WERI-Rb-1 (cell line): ENCODE measurements around the gene MINK1.

Source experiments
- DNase-seq: peaks from one replicate; pipeline ENCODE4 v3.0.0-alpha.2; 2020
- H3K27ac ChIP-seq: fragments of 250-450 bp; sonication (Bioruptor Pico); 2 replicates; pipeline ENCODE4 v1.5.1; 2020; ENCODE audit warnings: mild to moderate bottlenecking, moderate library complexity
- H3K27me3 ChIP-seq: fragments of 250-450 bp; sonication (Bioruptor Pico); 2 replicates; pipeline ENCODE4 v1.5.1; 2021; ENCODE audit warnings: mild to moderate bottlenecking, low read depth, moderate library complexity; ENCODE audit not compliant: insufficient read depth, severe bottlenecking
- H3K36me3 ChIP-seq: fragments of 250-450 bp; sonication (Bioruptor Pico); 2 replicates; pipeline ENCODE4 v1.5.1; 2020; ENCODE audit warnings: mild to moderate bottlenecking, moderate library complexity
- H3K4me3 ChIP-seq: 2 replicates; pipeline ENCODE4 v1.5.1; 2011; ENCODE audit warnings: low read depth, mild to moderate bottlenecking, control low read depth, low read length
- H3K9me3 ChIP-seq: fragments of 250-450 bp; sonication (Bioruptor Pico); 2 replicates; pipeline ENCODE4 v1.5.1; 2021; ENCODE audit warnings: mild to moderate bottlenecking, moderate library complexity; ENCODE audit not compliant: severe bottlenecking
- CTCF ChIP-seq: IDR thresholded peaks from 2 replicates; pipeline ENCODE4 v1.5.1; 2011; ENCODE audit warnings: low read depth, mild to moderate bottlenecking, control low read depth, inconsistent platforms, low read length

Gene MINK1

GRCh38 chr17:4944554-4945175 is 111.5 kb downstream of the MINK1 start:
- Histone ChIP-seq H3K36me3 (peaks cover 65% of the 10 kb centered on the region), H3K27ac (no peak overlapping the region), H3K27me3 (no peaks in the 10 kb centered on the region), H3K9me3 (no peaks in the 10 kb centered on the region), H3K4me3 (no peak overlapping the region)
- TF ChIP-seq CTCF = no peak
- DNase-seq = no peak

DNA sequence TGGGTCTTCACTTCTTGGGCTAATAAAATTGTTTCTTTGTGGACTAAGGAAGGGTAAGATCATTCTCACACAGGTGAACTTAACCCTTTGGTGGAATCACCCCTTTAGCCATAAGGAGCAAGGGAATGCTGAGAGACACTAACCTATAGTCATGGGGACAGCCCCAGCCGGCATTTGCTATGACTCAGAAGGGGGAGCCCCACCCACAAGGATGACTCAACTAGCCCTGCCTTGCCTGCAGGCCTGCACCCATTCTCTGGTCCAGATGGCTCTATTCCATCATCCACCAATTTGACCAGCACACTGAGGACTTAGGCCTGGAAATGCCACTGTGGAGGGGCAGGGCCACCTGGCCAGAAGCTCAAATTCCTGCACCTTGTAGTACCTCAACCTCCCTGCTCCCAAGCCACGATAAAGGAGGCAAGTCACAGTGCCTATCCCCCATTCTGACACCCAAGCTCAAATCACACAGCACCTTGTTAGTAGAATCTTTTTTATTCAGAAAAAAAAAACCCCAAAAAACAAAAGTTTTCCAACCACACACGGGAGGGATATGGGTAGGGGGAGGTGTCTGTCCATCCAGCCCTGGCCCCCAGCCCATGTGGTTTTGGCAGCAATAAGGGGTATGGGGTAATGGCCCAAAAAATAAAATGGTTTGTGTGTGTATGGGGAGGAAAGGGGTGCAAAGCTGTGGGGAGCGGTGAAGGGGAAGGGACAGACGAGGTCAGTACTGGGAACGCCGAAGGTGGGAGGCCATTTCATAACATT is 112.2 kb downstream of the MINK1 start:
- Histone ChIP-seq H3K9me3 (no peaks in the 10 kb centered on the region), H3K4me3 (no peak overlapping the region), H3K27me3 (no peaks in the 10 kb centered on the region), H3K36me3 (peaks cover 65% of the 10 kb centered on the region), H3K27ac (no peak overlapping the region)
- TF ChIP-seq CTCF = no peak
- DNase-seq = peak; percentile 50

DNA sequence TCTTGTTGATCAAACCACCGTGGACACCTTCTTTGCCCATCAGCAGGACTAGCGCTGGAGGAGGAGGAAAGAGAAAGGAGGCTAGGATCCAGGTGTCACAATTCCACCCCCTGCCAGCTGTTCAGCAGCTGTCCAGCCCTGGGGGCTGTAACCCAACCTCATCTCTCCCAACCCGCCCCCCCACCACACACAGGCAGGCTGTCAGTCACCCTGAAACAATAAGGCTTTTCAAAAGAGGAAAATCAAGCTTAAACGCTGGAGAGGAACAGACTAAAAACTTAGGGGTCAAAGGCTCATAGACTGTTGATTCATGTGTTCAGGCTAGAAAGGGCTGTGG is 112.8 kb downstream of the MINK1 start:
- no peak for TF ChIP-seq CTCF

DNA sequence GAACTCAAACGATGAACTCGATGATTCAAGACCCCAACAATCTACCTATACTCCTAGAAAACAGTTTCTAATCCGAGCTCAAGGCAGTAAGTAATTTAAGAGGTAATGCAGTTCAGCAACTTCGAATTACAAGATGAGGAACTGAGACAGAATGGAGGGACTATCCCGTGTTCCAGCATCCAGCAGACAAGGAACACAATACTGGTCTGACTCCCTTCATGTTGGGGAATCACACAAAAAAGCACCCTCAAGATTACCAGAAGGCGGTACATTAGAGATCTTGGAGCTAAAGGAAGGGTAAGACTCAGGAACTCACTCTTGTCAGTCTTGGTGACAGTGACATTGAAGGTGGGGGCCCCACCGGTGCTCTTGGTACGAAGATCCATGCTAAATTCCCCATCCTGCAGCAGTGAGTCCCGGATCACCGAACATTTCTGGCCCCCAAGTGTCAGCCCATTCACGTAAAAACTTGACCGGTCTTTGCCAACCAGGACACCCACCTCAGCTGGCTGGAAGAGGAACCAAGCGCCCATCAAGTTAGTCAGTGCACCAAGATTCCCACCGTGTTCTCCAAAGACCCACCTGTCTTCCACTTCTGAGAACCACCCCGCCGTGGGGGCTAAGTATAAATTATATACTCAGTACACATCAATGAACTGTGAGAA is 113.3 kb downstream of the MINK1 start:
- Histone ChIP-seq H3K27ac (peak overlapping the region; percentile 60), H3K4me3 (peak overlapping the region; percentile 96), H3K36me3 (peaks cover 65% of the 10 kb centered on the region), H3K9me3 (no peaks in the 10 kb centered on the region), H3K27me3 (no peaks in the 10 kb centered on the region)
- no peak for DNase-seq
- no peak for TF ChIP-seq CTCF

More for the DNA sequence above, 112.8 kb downstream of the MINK1 start:
- DNase-seq = no peak
- Histone ChIP-seq H3K9me3 (no peaks in the 10 kb centered on the region), H3K4me3 (no peak overlapping the region), H3K27me3 (no peaks in the 10 kb centered on the region), H3K36me3 (peaks cover 65% of the 10 kb centered on the region), H3K27ac (no peak overlapping the region)

DNA sequence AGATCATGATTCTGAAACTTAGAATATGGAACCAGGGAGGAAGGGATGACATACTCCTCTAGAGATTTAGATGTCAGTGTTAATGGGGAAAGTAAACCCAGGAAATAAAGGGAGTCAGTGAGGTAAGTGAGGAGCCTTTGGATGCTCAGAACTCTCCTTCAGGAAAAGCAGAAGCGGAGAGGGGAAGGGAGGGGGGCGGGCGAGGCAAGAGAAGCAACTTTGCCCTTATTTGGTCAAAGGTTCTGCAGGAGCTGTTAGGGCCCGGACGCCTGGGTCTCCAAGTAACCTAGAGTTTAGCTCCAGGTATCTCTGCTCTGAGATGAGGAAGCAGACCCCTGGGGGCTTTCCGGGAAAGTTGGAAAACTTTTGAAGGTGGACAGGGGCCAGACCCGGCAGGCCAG is 113.9 kb downstream of the MINK1 start:
- no peak for TF ChIP-seq CTCF
- Histone ChIP-seq H3K4me3 (peak overlapping the region; percentile 96), H3K27me3 (no peaks in the 10 kb centered on the region), H3K36me3 (peaks cover 59% of the 10 kb centered on the region), H3K27ac (peak overlapping the region; percentile 60), H3K9me3 (no peaks in the 10 kb centered on the region)
- DNase-seq = no peak
